Neuronal stem cell (in vitro differentiated cells): ENCODE results near the gene TCHH.

Source experiments
- DNase-seq: peaks from one replicate; pipeline ENCODE4 v3.0.0-alpha.2; 2013; ENCODE audit warnings: low spot score
- H2AFZ ChIP-seq: one replicate; pipeline ENCODE4 v1.6.1; 2013; ENCODE audit warnings: mild to moderate bottlenecking, low read length, inconsistent platforms
- H2AK5ac ChIP-seq: 2 replicates; pipeline ENCODE4 v1.6.1; 2013; ENCODE audit warnings: low read depth, mild to moderate bottlenecking, inconsistent platforms, low read length, moderate library complexity, mixed read lengths
- H2BK120ac ChIP-seq: 2 replicates; pipeline ENCODE4 v1.6.1; 2013; ENCODE audit warnings: low read depth, mild to moderate bottlenecking, inconsistent platforms, low read length, moderate library complexity, mixed read lengths
- H2BK12ac ChIP-seq: one replicate; pipeline ENCODE4 v1.6.1; 2013; ENCODE audit warnings: low read length, inconsistent platforms
- H2BK15ac ChIP-seq: 2 replicates; pipeline ENCODE4 v1.6.1; 2013; ENCODE audit warnings: mild to moderate bottlenecking, low read length, inconsistent platforms, mixed read lengths
- H2BK5ac ChIP-seq: one replicate; pipeline ENCODE4 v1.6.1; 2013; ENCODE audit warnings: inconsistent platforms, mild to moderate bottlenecking, low read length, moderate library complexity
- H3K14ac ChIP-seq: one replicate; pipeline ENCODE4 v1.6.1; 2013; ENCODE audit warnings: low read length, inconsistent platforms
- H3K18ac ChIP-seq: 2 replicates; pipeline ENCODE4 v1.6.1; 2013; ENCODE audit warnings: low read length, inconsistent platforms
- H3K23ac ChIP-seq: 2 replicates; pipeline ENCODE4 v1.6.1; 2013; ENCODE audit warnings: low read depth, mild to moderate bottlenecking, mixed read lengths, low read length, inconsistent platforms; ENCODE audit not compliant: poor library complexity
- H3K27ac ChIP-seq: replicated peaks from 3 replicates; pipeline ENCODE4 v1.5.1; 2013; ENCODE audit warnings: low read length, inconsistent platforms
- H3K27me3 ChIP-seq, 3 experiments: 2 replicates each; pipeline ENCODE4 v1.6.1; 2013; ENCODE audit warnings: low read length in 3 of 3, mild to moderate bottlenecking in 2 of 3, inconsistent platforms in 1 of 3, low read depth in 1 of 3, mixed read lengths in 1 of 3, moderate library complexity in 1 of 3; ENCODE audit not compliant: control insufficient read depth in 3 of 3, insufficient read depth in 3 of 3
- H3K36me3 ChIP-seq, 2 donors: replicated peaks in 1 of 2; 2 replicates each; pipeline ENCODE4 v1.6.1; 2013; ENCODE audit warnings: low read length in 2 of 2; ENCODE audit not compliant: control insufficient read depth in 2 of 2, insufficient read depth in 2 of 2
- H3K4ac ChIP-seq: 2 replicates; pipeline ENCODE4 v1.6.1; 2013; ENCODE audit warnings: inconsistent platforms, mild to moderate bottlenecking, low read length, moderate library complexity
- H3K4me1 ChIP-seq, 2 donors: 1 replicate in 1 of 2; 2 replicates in 1 of 2; pipeline ENCODE4 v1.6.1; 2013; ENCODE audit warnings: low read length in 2 of 2, low read depth in 1 of 2; ENCODE audit not compliant: control insufficient read depth in 2 of 2, insufficient read depth in 1 of 2
- H3K4me2 ChIP-seq: one replicate; pipeline ENCODE4 v1.6.1; 2013; ENCODE audit warnings: mild to moderate bottlenecking, low read length, inconsistent platforms; ENCODE audit not compliant: insufficient read depth, poor library complexity, severe bottlenecking
- H3K4me3 ChIP-seq, 2 donors: 2 replicates each; pipeline ENCODE4 v1.5.1; 2013; ENCODE audit warnings: low read length in 2 of 2, mild to moderate bottlenecking in 2 of 2, inconsistent platforms in 1 of 2, moderate library complexity in 1 of 2
- H3K79me1 ChIP-seq: one replicate; pipeline ENCODE4 v1.6.1; 2013; ENCODE audit warnings: low read depth, mild to moderate bottlenecking, inconsistent platforms, low read length, moderate library complexity
- H3K9ac ChIP-seq: one replicate; pipeline ENCODE4 v1.6.1; 2013; ENCODE audit warnings: mild to moderate bottlenecking, low read depth, low read length, inconsistent platforms; ENCODE audit not compliant: poor library complexity
- H3K9me3 ChIP-seq, 2 donors: replicated peaks in 1 of 2; 2 replicates each; pipeline versions ENCODE3 to v1.6.1; 2013; ENCODE audit warnings: low read length in 2 of 2, mild to moderate bottlenecking in 2 of 2, inconsistent platforms in 1 of 2, low read depth in 1 of 2, mixed read lengths in 1 of 2, moderate library complexity in 1 of 2; ENCODE audit not compliant: control insufficient read depth in 2 of 2, insufficient read depth in 1 of 2
- H4K8ac ChIP-seq: one replicate; pipeline ENCODE4 v1.6.1; 2013; ENCODE audit warnings: low read depth, mild to moderate bottlenecking, inconsistent platforms, low read length, moderate library complexity
- H4K91ac ChIP-seq: one replicate; pipeline ENCODE4 v1.6.1; 2013; ENCODE audit warnings: low read length, low read depth, mild to moderate bottlenecking, inconsistent platforms; ENCODE audit not compliant: poor library complexity
- WGBS, 2 donors: extraction: QIAGEN DNeasy Blood & Tissue Kit; methylation state at CpG; one replicate each; pipeline ENCODE4 v1.1.7; 2013; ENCODE audit warnings: missing lambda C conversion rate in 2 of 2, mixed read lengths in 1 of 2; ENCODE audit not compliant: insufficient read length in 2 of 2, insufficient replicate concordance in 1 of 2; ENCODE audit errors: extremely low coverage in 2 of 2; 5-methylcytosine and 5-hydroxymethylcytosine counted together

The TCHH gene

DNA sequence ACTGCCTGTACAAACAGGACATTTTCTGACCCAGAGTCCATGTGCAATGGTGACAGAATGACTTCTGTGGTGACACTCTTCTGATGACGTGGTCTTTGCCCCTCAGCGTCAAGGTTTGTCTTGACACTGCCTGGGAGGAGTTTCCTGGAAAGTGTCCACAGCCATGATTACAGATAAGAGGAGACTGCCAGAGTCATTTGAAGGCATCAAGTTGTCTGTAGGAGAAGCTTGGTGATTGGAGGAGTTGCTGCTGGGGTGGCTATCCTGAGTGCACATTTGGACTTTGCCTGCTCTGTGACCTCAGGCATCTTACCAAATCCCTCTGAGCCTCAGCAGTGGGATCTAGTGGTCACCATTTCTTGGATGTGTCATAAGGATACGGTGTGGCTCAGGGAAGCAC lies 44.1 kb downstream of the TCHH start:
- H3K4me3 ChIP-seq: no peak overlapping the region
- peaks cover 0 to 29% (median 0%) of the 10 kb centered on the region in 3 experiments for H3K27me3 ChIP-seq
- no peak overlapping the region for H4K91ac ChIP-seq
- no peak overlapping the region for H3K27ac ChIP-seq
- H3K9me3 ChIP-seq: no peaks in the 10 kb centered on the region
- no peak for DNase-seq
- no peak overlapping the region for H3K14ac ChIP-seq
- H2AK5ac ChIP-seq: no peak overlapping the region
- H2BK15ac ChIP-seq: no peak overlapping the region
- no peak overlapping the region for H3K23ac ChIP-seq
- H3K4me2 ChIP-seq: no peak overlapping the region
- no peak overlapping the region for H4K8ac ChIP-seq
- WGBS, 2 donors: no CpG with 5 or more reads among the region's 3 CpGs
- no peaks in the 10 kb centered on the region for H3K79me1 ChIP-seq
- H3K4me1 ChIP-seq: no peaks in the 10 kb centered on the region
- H3K18ac ChIP-seq: no peak overlapping the region
- no peaks in the 10 kb centered on the region for H3K36me3 ChIP-seq
- no peak overlapping the region for H3K9ac ChIP-seq
- no peak overlapping the region for H2BK12ac ChIP-seq
- no peak overlapping the region for H3K4ac ChIP-seq
- no peak overlapping the region for H2BK5ac ChIP-seq
- no peak overlapping the region for H2BK120ac ChIP-seq
- no peak overlapping the region for H2AFZ ChIP-seq

- no peak overlapping the region for H3K9ac ChIP-seq
- H2BK12ac ChIP-seq: no peak overlapping the region
- H2AK5ac ChIP-seq: no peak overlapping the region
- no peak overlapping the region for H2BK15ac ChIP-seq
- H3K79me1 ChIP-seq: no peaks in the 10 kb centered on the region
- no peaks in the 10 kb centered on the region for H3K9me3 ChIP-seq
- no peak for DNase-seq
- no CpG with 5 or more reads among the region's 1 CpG for WGBS, 2 donors
- H3K36me3 ChIP-seq: no peaks in the 10 kb centered on the region
- H3K4me1 ChIP-seq: no peaks in the 10 kb centered on the region
- no peak overlapping the region for H3K4me3 ChIP-seq
- no peak overlapping the region for H3K23ac ChIP-seq
- no peak overlapping the region for H2BK120ac ChIP-seq
- no peak overlapping the region for H4K8ac ChIP-seq
- H3K4me2 ChIP-seq: no peak overlapping the region
- no peak overlapping the region for H3K27ac ChIP-seq
- H3K4ac ChIP-seq: no peak overlapping the region
- no peak overlapping the region for H2BK5ac ChIP-seq
- H4K91ac ChIP-seq: no peak overlapping the region
- no peak overlapping the region for H2AFZ ChIP-seq
- H3K18ac ChIP-seq: no peak overlapping the region
- H3K27me3 ChIP-seq: peaks cover 0 to 22% (median 0%) of the 10 kb centered on the region in 3 experiments
- no peak overlapping the region for H3K14ac ChIP-seq
Measured at GRCh38 chr1:152067929-152068328, 47.3 kb downstream of the TCHH start.

- H3K18ac ChIP-seq: no peak overlapping the region
- H2BK5ac ChIP-seq: no peak overlapping the region
- no peak overlapping the region for H4K91ac ChIP-seq
- no peak overlapping the region for H2AK5ac ChIP-seq
- H2BK12ac ChIP-seq: no peak overlapping the region
- no peaks in the 10 kb centered on the region for H3K79me1 ChIP-seq
- H3K4me2 ChIP-seq: no peak overlapping the region
- H3K4me3 ChIP-seq: no peak overlapping the region
- H3K9me3 ChIP-seq: no peaks in the 10 kb centered on the region
- no peak overlapping the region for H3K14ac ChIP-seq
- no peak overlapping the region for H4K8ac ChIP-seq
- peaks cover 0 to 17% (median 0%) of the 10 kb centered on the region in 3 experiments for H3K27me3 ChIP-seq
- no peak overlapping the region for H3K23ac ChIP-seq
- H3K4me1 ChIP-seq: no peaks in the 10 kb centered on the region
- no peaks in the 10 kb centered on the region for H3K36me3 ChIP-seq
- no peak overlapping the region for H3K9ac ChIP-seq
- H2BK120ac ChIP-seq: no peak overlapping the region
- no peak for DNase-seq
- no peak overlapping the region for H2AFZ ChIP-seq
- no peak overlapping the region for H3K4ac ChIP-seq
- no peak overlapping the region for H2BK15ac ChIP-seq
- H3K27ac ChIP-seq: no peak overlapping the region
Measured at GRCh38 chr1:152067150-152067549, 48.1 kb downstream of the TCHH start.

GRCh38 chr1:152061952-152062351 lies 53.3 kb downstream of the TCHH start:
- H2AK5ac ChIP-seq: no peak overlapping the region
- DNase-seq: no peak
- H4K91ac ChIP-seq: no peak overlapping the region
- H2BK120ac ChIP-seq: no peak overlapping the region
- no peak overlapping the region for H3K18ac ChIP-seq
- H2BK15ac ChIP-seq: no peak overlapping the region
- no peak overlapping the region for H3K27ac ChIP-seq
- no peak overlapping the region for H2AFZ ChIP-seq
- H3K4ac ChIP-seq: no peak overlapping the region
- no peak overlapping the region for H2BK5ac ChIP-seq
- H4K8ac ChIP-seq: no peak overlapping the region
- H3K27me3 ChIP-seq: no peaks in the 10 kb centered on the region
- H3K9ac ChIP-seq: no peak overlapping the region
- H3K4me2 ChIP-seq: no peak overlapping the region
- no peak overlapping the region for H2BK12ac ChIP-seq
- no peaks in the 10 kb centered on the region for H3K79me1 ChIP-seq
- no peaks in the 10 kb centered on the region for H3K4me1 ChIP-seq
- H3K36me3 ChIP-seq: no peaks in the 10 kb centered on the region
- H3K23ac ChIP-seq: no peak overlapping the region
- H3K14ac ChIP-seq: no peak overlapping the region
- H3K9me3 ChIP-seq: no peaks in the 10 kb centered on the region
- no peak overlapping the region for H3K4me3 ChIP-seq
